K562 (cell line): ENCODE measurements around the gene STK24. TPM values are rescaled to one million over a fixed set of nuclear protein-coding genes. Genes with fewer than 3 reads are reported as not detected.

Experiments used
- ATAC-seq: fragments of 200-7000 bp; cut with Tn5 transposase; 3 replicates; pipeline ENCODE4 v1.9.1; 2020; ENCODE audit warnings: moderate library complexity
- BruUV-seq: library from RNA; stranded (reverse); fragments of 400-500 nt; replicated peaks from 2 replicates; lab custom pipeline; 2021; lab: Mats Ljungman, UMichigan
- CTCF ChIA-PET: fragments of 300-600 bp; formaldehyde crosslinking; extraction: SDS; loops from one replicate; lab custom pipeline; 2021; ENCODE audit warnings: low intra/inter-chr PET ratio; lab: Yijun Ruan, JAX
- POLR2A ChIA-PET: fragments of 300-600, 350-650 bp; sonication (Branson Sonifier 250); formaldehyde crosslinking; extraction: SDS; loops from one replicate; lab custom pipeline; 2021; ENCODE audit warnings: antibody characterized with exemption, inconsistent platforms; lab: Yijun Ruan, JAX
- DNase-seq, 4 experiments: peaks; one replicate each; pipeline versions ENCODE4 v3.0.0 to v3.0.0-alpha.2; 2011 to 2018; ENCODE audit warnings: low spot score in 3 of 4, mixed read lengths in 3 of 4; ENCODE audit errors: extremely low read depth in 1 of 4
- FAIRE-seq: peaks from 2 replicates; lab custom pipeline; 2011; peaks lifted over from hg19 to GRCh38; lab: Jason Lieb, UNC
- H2AFZ ChIP-seq: 2 replicates; pipeline ENCODE4 v1.6.0; 2011; ENCODE audit warnings: low read depth, low read length, control low read depth, inconsistent platforms
- H3K27ac ChIP-seq: fragments of 200-600 bp; 3 replicates; pipeline ENCODE4 v1.8.0; 2011; ENCODE audit warnings: low read depth, mild to moderate bottlenecking, control low read depth, inconsistent platforms, low read length, moderate library complexity, mixed read lengths; ENCODE audit errors: extremely low read depth
- H3K27me3 ChIP-seq, 2 experiments: fragments of 300-600 bp in 1 of 2; 2 replicates in 1 of 2; 3 replicates in 1 of 2; pipeline versions ENCODE4 v1.6.0 to v1.8.0; 2011; ENCODE audit warnings: inconsistent platforms in 2 of 2, low read length in 2 of 2, mild to moderate bottlenecking in 1 of 2, mixed read lengths in 1 of 2, moderate library complexity in 1 of 2; ENCODE audit not compliant: control insufficient read depth in 2 of 2, insufficient read depth in 2 of 2
- H3K36me3 ChIP-seq: fragments of 300-600 bp; 3 replicates; pipeline ENCODE4 v1.8.0; 2011; ENCODE audit warnings: mild to moderate bottlenecking, low read length, inconsistent platforms; ENCODE audit not compliant: control insufficient read depth, insufficient read depth
- H3K4me1 ChIP-seq, 2 experiments: fragments of 200-600 bp in 1 of 2; replicated peaks in 1 of 2; 2 replicates in 1 of 2; 3 replicates in 1 of 2; pipeline versions ENCODE4 v1.5.1 to v1.8.0; 2011; ENCODE audit warnings: inconsistent platforms in 2 of 2, low read length in 2 of 2, mild to moderate bottlenecking in 1 of 2, mixed read lengths in 1 of 2, moderate library complexity in 1 of 2; ENCODE audit not compliant: control insufficient read depth in 2 of 2, insufficient read depth in 2 of 2
- H3K4me2 ChIP-seq: 2 replicates; pipeline ENCODE4 v1.6.1; 2011; ENCODE audit warnings: low read length, control low read depth, inconsistent platforms, mixed read lengths; ENCODE audit not compliant: insufficient read depth
- H3K4me3 ChIP-seq: fragments of 200-600 bp; sonication (generic), shearing (Covaris generic); 2 replicates; pipeline ENCODE4 v1.5.1; 2016; ENCODE audit warnings: control low read depth, inconsistent platforms
- H3K79me2 ChIP-seq: fragments of 200-600 bp; 3 replicates; pipeline ENCODE4 v1.8.0; 2011; ENCODE audit warnings: low read length, inconsistent platforms; ENCODE audit not compliant: control insufficient read depth, insufficient read depth
- H3K9ac ChIP-seq, 2 experiments: 2 replicates each; pipeline versions ENCODE4 v1.6.0 to v1.6.1; 2011; ENCODE audit warnings: low read depth in 2 of 2, low read length in 2 of 2, control low read depth in 1 of 2, inconsistent platforms in 1 of 2, mild to moderate bottlenecking in 1 of 2, mixed read lengths in 1 of 2; ENCODE audit not compliant: insufficient read depth in 1 of 2
- H3K9me1 ChIP-seq: one replicate; pipeline ENCODE4 v1.6.0; 2011; ENCODE audit warnings: inconsistent platforms, mild to moderate bottlenecking, low read length, moderate library complexity; ENCODE audit not compliant: control insufficient read depth, insufficient read depth
- H3K9me3 ChIP-seq: replicated peaks from 2 replicates; pipeline ENCODE4 v1.5.1; 2011; ENCODE audit warnings: low read depth, low read length, inconsistent platforms; ENCODE audit not compliant: control insufficient read depth, insufficient read depth
- H4K20me1 ChIP-seq: replicated peaks from 2 replicates; pipeline ENCODE4 v1.6.1; 2011; ENCODE audit warnings: low read length, inconsistent platforms, mixed read lengths; ENCODE audit not compliant: control insufficient read depth, insufficient read depth
- BRF2 ChIP-seq: IDR thresholded peaks from 3 replicates; pipeline ENCODE4 v1.6.1; 2011; ENCODE audit warnings: borderline replicate concordance, mild to moderate bottlenecking; ENCODE audit not compliant: insufficient read length, insufficient read depth
- FOXJ2 ChIP-seq: fragments of 200-800 bp; sonication (Bioruptor generic); IDR thresholded peaks from 2 replicates; pipeline ENCODE4 v1.6.1; 2016; ENCODE audit warnings: missing genetic modification characterization, missing compliant biosample characterization
- JUN ChIP-seq, 2 experiments: sonication (generic) in 1 of 2; formaldehyde crosslinking in 1 of 2; IDR thresholded peaks; 2 replicates each; pipeline versions ENCODE4 v1.6.1 to v1.8.0; 2012 to 2022; ENCODE audit warnings: borderline replicate concordance in 2 of 2, mild to moderate bottlenecking in 2 of 2, improper control_type of control experiment in 1 of 2, low read depth in 1 of 2, low read length in 1 of 2, missing genetic modification reagents in 1 of 2
- PRPF4 ChIP-seq: fragments of 200-400 bp; formaldehyde crosslinking; IDR thresholded peaks from one replicate; pipeline ENCODE4 v1.6.1; 2017; ENCODE audit warnings: low read length, low read depth, mild to moderate bottlenecking; ENCODE audit not compliant: insufficient read depth, poor library complexity, severe bottlenecking
- RBM15 ChIP-seq: fragments of 200-400 bp; formaldehyde crosslinking; IDR thresholded peaks from 2 replicates; pipeline ENCODE4 v1.6.1; 2018; ENCODE audit warnings: mild to moderate bottlenecking, low read length, moderate library complexity; ENCODE audit not compliant: insufficient read depth
- RERE ChIP-seq: sonication (generic); formaldehyde crosslinking; IDR thresholded peaks from 2 replicates; pipeline ENCODE4 v1.8.0; 2023; ENCODE audit warnings: missing genetic modification reagents, mild to moderate bottlenecking, borderline replicate concordance
- SREBF1 ChIP-seq: fragments of 150-350 bp; IDR thresholded peaks from 2 replicates; pipeline ENCODE4 v1.6.1; 2014; ENCODE audit warnings: antibody characterized with exemption, low read depth, low read length, borderline replicate concordance
- ZBTB8A ChIP-seq: fragments of 450-650 bp; IDR thresholded peaks from 2 replicates; pipeline ENCODE4 v1.6.1; 2018; ENCODE audit warnings: mild to moderate bottlenecking, moderate library complexity; ENCODE audit not compliant: partially characterized antibody
- WGBS: fragments of 100-300 bp; shearing (Covaris generic); methylation state at CpG from one replicate; pipeline ENCODE4 v1.1.6; 2016; ENCODE audit warnings: low coverage, mixed read lengths; ENCODE audit not compliant: insufficient coverage; ENCODE audit errors: missing lambda C conversion rate; 5-methylcytosine and 5-hydroxymethylcytosine counted together
- in situ Hi-C: fragments of 300-500 bp; cut with MboI; formaldehyde crosslinking; loops from 4 replicates; pipeline ENCODE4 v1.15.0; 2018; ENCODE audit warnings: inconsistent platforms, mixed read lengths
- intact Hi-C: fragments of 100-400 bp; cut with micrococcal nuclease; formaldehyde crosslinking; loops from 2 replicates; pipeline ENCODE4 v1.14.2; 2022
- polyA plus RNA-seq, 8 experiments: library from polyadenylated mRNA; depleted of rRNA in 4 of 8; stranded (reverse) in 5 of 8; unstranded in 3 of 8; fragments of >200 nt; fragmentation: Nextera tagmentation in 2 of 8; fragmentation: Illumina TruSeq in 1 of 8; extraction: Ambion mirVana in 2 of 8; extraction: Trizol in 1 of 8; gene quantifications; 2 replicates each; pipeline versions ENCODE4 v1.2.1 to v1.2.3, GENCODE V29; 2011 to 2014; ENCODE audit warnings: inconsistent platforms in 1 of 8, missing spikeins in 1 of 8
- total RNA-seq, 7 experiments: library from RNA; depleted of rRNA in 6 of 7; stranded (reverse); fragments of >200 nt in 6 of 7; fragmentation: Illumina TruSeq in 2 of 7; extraction: Trizol in 2 of 7; gene quantifications; 2 replicates each; pipeline versions ENCODE4 v1.2.1 to v1.2.3, GENCODE V29; 2011 to 2021; ENCODE audit warnings: low replicate concordance in 1 of 7
- TF ChIP-seq, protein P1 (sequence below): fragments of 450-650 bp; IDR thresholded peaks from 2 replicates; pipeline ENCODE4 v1.6.1; 2018; ENCODE audit warnings: mild to moderate bottlenecking, low read depth; ENCODE audit not compliant: partially characterized antibody
- TF ChIP-seq, protein P2 (sequence below): sonication (generic); formaldehyde crosslinking; IDR thresholded peaks from 2 replicates; pipeline ENCODE4 v1.4.0; 2020; ENCODE audit warnings: mild to moderate bottlenecking, missing genetic modification reagents

The STK24 gene
- total and polyA plus RNA-seq, 9 of the 15 experiments (the other 6 are each of a cell fraction or from before 2014, with no cell fraction given): 3.8 to 78.4 (median 28.2) TPM

DNA sequence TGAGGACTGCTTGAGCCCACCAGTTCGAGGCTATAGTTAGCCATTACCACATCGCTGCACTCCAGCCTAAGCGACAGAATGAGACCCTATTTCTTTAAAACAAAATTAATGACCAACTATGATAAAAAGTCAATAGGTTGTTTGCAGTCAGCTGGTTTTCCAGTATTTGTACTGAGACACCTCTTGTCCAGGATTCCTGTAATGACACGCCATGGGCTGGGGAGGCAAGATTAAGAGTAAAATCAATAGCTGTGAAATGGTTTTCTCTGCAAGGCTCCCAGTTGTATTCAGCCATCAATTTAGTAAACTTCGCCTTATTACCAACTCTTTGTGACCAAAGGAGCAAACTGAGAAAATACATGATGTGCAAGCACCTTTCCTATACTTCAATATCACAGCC lies 29.5 kb downstream of the STK24 start:
- Histone ChIP-seq H4K20me1 (peaks cover 25% of the 10 kb centered on the region), H3K4me3 (no peak overlapping the region), H3K79me2 (peaks cover 72% of the 10 kb centered on the region), H3K36me3 (peaks cover 19% of the 10 kb centered on the region; the same call in 2 of the 3 replicates), H2AFZ (no peak overlapping the region), H3K4me2 (no peak overlapping the region), H3K27me3 (no peaks in the 10 kb centered on the region), H3K4me1 (peaks cover 10 to 21% of the 10 kb centered on the region in 2 experiments), H3K9ac (no peak overlapping the region), H3K9me1 (peaks cover 6% of the 10 kb centered on the region), H3K27ac (no peak overlapping the region), H3K9me3 (no peaks in the 10 kb centered on the region)
- ATAC-seq (no peak), FAIRE-seq (no peak), DNase-seq (no peak)
- intact Hi-C loops (loop anchor here (5.0 kb wide), 1 partner anchor 40 kb away; no protein-coding TSS in a partner anchor), in situ Hi-C loops (no loop called here)
- ChIA-PET CTCF (no interaction called here), POLR2A (interaction anchor here (0.7 to 2.7 kb wide), 4 partner anchors 9 to 16 kb away, joined by 3 to 7 read pairs (median 4); no protein-coding TSS in a partner anchor)
- no TSS peak for BruUV-seq
- WGBS: 92% methylated on average over 5 of the region's 5 CpGs
- TF ChIP-seq PRPF4 (no peak), SREBF1 (no peak), RERE (CRISPR knock-in tag) (no peak), FOXJ2 (tag) (no peak), BRF2 (no peak), JUN (IDR thresholded peaks at IDR 0.05; ENCODE audit: borderline replicate concordance, low read depth, low read length) (no peak), JUN (CRISPR knock-in tag; IDR thresholded peaks at IDR 0.05; ENCODE audit: borderline replicate concordance) (no peak), ZBTB8A (no peak), RBM15 (no peak)
- TF ChIP-seq, protein P1, sequence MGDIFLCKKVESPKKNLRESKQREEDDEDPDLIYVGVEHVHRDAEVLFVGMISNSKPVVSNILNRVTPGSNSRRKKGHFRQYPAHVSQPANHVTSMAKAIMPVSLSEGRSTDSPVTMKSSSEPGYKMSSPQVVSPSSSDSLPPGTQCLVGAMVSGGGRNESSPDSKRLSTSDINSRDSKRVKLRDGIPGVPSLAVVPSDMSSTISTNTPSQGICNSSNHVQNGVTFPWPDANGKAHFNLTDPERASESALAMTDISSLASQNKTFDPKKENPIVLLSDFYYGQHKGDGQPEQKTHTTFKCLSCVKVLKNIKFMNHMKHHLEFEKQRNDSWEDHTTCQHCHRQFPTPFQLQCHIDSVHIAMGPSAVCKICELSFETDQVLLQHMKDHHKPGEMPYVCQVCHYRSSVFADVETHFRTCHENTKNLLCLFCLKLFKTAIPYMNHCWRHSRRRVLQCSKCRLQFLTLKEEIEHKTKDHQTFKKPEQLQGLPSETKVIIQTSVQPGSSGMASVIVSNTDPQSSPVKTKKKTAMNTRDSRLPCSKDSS: no peak
- TF ChIP-seq, protein P2, sequence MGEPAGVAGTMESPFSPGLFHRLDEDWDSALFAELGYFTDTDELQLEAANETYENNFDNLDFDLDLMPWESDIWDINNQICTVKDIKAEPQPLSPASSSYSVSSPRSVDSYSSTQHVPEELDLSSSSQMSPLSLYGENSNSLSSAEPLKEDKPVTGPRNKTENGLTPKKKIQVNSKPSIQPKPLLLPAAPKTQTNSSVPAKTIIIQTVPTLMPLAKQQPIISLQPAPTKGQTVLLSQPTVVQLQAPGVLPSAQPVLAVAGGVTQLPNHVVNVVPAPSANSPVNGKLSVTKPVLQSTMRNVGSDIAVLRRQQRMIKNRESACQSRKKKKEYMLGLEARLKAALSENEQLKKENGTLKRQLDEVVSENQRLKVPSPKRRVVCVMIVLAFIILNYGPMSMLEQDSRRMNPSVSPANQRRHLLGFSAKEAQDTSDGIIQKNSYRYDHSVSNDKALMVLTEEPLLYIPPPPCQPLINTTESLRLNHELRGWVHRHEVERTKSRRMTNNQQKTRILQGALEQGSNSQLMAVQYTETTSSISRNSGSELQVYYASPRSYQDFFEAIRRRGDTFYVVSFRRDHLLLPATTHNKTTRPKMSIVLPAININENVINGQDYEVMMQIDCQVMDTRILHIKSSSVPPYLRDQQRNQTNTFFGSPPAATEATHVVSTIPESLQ (CRISPR knock-in tag): no peak
